Smooth muscle cell (in vitro differentiated cells): ENCODE data around the gene DRD1. TPM values are rescaled to one million over a fixed set of nuclear protein-coding genes. Genes with fewer than 3 reads are reported as not detected.

Source experiments
- DNase-seq: peaks from one replicate; lab custom pipeline; 2025; ENCODE audit not compliant: unreplicated experiment; lab: John Stamatoyannopoulos, UW
- H2AFZ ChIP-seq: fragments of 200-600 bp; sonication (generic); 2 replicates; pipeline ENCODE4 v1.6.0; 2016; ENCODE audit warnings: antibody characterized with exemption, low read depth, mild to moderate bottlenecking
- H3F3A ChIP-seq: fragments of 200-600 bp; sonication (generic); 2 replicates; pipeline ENCODE4 v1.6.0; 2017; ENCODE audit warnings: antibody characterized with exemption, low read depth
- H3K27ac ChIP-seq: fragments of 200-600 bp; sonication (generic); 2 replicates; pipeline ENCODE4 v1.5.1; 2016; ENCODE audit warnings: low read depth, mild to moderate bottlenecking
- H3K27me3 ChIP-seq: fragments of 200-600 bp; sonication (generic); 2 replicates; pipeline ENCODE4 v1.6.1; 2016; ENCODE audit warnings: low read depth, mild to moderate bottlenecking
- H3K36me3 ChIP-seq: fragments of 200-600 bp; sonication (generic); 2 replicates; pipeline ENCODE4 v1.5.1; 2016; ENCODE audit warnings: low read depth
- H3K4me1 ChIP-seq: fragments of 200-600 bp; sonication (generic); 2 replicates; pipeline ENCODE4 v1.5.1; 2016; ENCODE audit warnings: low read depth
- H3K4me2 ChIP-seq: fragments of 200-600 bp; sonication (generic); 2 replicates; pipeline ENCODE4 v1.6.0; 2016; ENCODE audit warnings: mild to moderate bottlenecking
- H3K4me3 ChIP-seq: fragments of 200-600 bp; sonication (generic); 2 replicates; pipeline ENCODE4 v1.5.1; 2016; ENCODE audit warnings: mild to moderate bottlenecking
- H3K79me2 ChIP-seq: fragments of 200-600 bp; sonication (generic); 2 replicates; pipeline ENCODE4 v1.6.0; 2016; ENCODE audit warnings: low read depth, mild to moderate bottlenecking
- H3K9ac ChIP-seq: fragments of 200-600 bp; sonication (generic); 2 replicates; pipeline ENCODE4 v1.6.0; 2016; ENCODE audit warnings: low read depth
- H3K9me3 ChIP-seq: fragments of 200-600 bp; sonication (generic); replicated peaks from 2 replicates; pipeline ENCODE4 v1.5.1; 2016; ENCODE audit warnings: low read depth
- H4K20me1 ChIP-seq: fragments of 200-600 bp; sonication (generic); 2 replicates; pipeline ENCODE4 v1.6.0; 2016; ENCODE audit warnings: low read depth
- WGBS: methylation state at CpG from one replicate; pipeline ENCODE4 v1.1.7; 2016; ENCODE audit warnings: low lambda C conversion rate; 5-methylcytosine and 5-hydroxymethylcytosine counted together
- polyA plus RNA-seq: library from polyadenylated mRNA; unstranded; fragments of >200 nt; fragmentation: Nextera tagmentation; extraction: Ambion mirVana; gene quantifications from 2 replicates; pipeline ENCODE4 v1.2.1, GENCODE V29; 2016
- total RNA-seq: library from RNA; depleted of rRNA; stranded (reverse); fragments of >200 nt; gene quantifications from 2 replicates; pipeline ENCODE4 v1.2.3, GENCODE V29; 2014
- TF ChIP-seq, protein P1 (sequence below): fragments of 200-600 bp; sonication (generic); IDR thresholded peaks from 2 replicates; pipeline ENCODE4 v1.5.1; 2017; ENCODE audit warnings: borderline replicate concordance, mild to moderate bottlenecking, antibody characterized with exemption; ENCODE audit not compliant: insufficient read depth, poor library complexity, severe bottlenecking

The DRD1 gene
- total and polyA plus RNA-seq, 2 experiments from 2014 or later, result 0.32 to 1.3 TPM

GRCh38 chr5:175477440-175477839, 33.5 kb upstream of the DRD1 start:
- 96% methylated on average over 5 of the region's 5 CpGs for WGBS

DNA sequence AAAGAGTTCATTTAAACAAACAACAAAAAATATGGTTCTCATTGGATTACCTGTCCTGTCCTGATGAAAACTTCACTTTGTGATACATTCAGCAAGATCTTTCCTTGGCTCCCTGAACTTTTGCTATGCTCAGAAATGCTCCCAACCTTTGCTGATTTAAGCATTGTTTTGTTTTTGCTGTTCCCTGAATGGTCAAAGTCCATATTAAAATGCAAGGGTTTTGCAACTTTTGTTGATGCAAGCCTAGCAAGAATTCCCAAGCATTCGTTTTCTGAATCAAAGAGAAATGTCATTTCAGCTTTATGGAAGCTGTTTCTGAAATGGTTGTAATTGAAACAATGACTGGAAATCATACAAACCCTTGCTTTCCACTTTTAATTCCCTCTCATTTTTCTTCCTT, 31.3 kb upstream of the DRD1 start:
- no peak for DNase-seq
- H3K9ac ChIP-seq, result no peak overlapping the region
- WGBS, result 86% methylated on average over 1 of the region's 1 CpG
- H3K27me3 ChIP-seq, result no peaks in the 10 kb centered on the region
- H3F3A ChIP-seq, result no peaks in the 10 kb centered on the region
- H2AFZ ChIP-seq, result no peak overlapping the region
- H3K4me3 ChIP-seq, result no peak overlapping the region
- H3K79me2 ChIP-seq, result peaks cover 18% of the 10 kb centered on the region
- TF ChIP-seq, protein P1, sequence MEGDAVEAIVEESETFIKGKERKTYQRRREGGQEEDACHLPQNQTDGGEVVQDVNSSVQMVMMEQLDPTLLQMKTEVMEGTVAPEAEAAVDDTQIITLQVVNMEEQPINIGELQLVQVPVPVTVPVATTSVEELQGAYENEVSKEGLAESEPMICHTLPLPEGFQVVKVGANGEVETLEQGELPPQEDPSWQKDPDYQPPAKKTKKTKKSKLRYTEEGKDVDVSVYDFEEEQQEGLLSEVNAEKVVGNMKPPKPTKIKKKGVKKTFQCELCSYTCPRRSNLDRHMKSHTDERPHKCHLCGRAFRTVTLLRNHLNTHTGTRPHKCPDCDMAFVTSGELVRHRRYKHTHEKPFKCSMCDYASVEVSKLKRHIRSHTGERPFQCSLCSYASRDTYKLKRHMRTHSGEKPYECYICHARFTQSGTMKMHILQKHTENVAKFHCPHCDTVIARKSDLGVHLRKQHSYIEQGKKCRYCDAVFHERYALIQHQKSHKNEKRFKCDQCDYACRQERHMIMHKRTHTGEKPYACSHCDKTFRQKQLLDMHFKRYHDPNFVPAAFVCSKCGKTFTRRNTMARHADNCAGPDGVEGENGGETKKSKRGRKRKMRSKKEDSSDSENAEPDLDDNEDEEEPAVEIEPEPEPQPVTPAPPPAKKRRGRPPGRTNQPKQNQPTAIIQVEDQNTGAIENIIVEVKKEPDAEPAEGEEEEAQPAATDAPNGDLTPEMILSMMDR, result no peak
- H4K20me1 ChIP-seq, result peaks cover 6% of the 10 kb centered on the region
- H3K27ac ChIP-seq, result no peak overlapping the region
- no peaks in the 10 kb centered on the region for H3K36me3 ChIP-seq
- no peak overlapping the region for H3K4me2 ChIP-seq
- H3K9me3 ChIP-seq, result no peaks in the 10 kb centered on the region
- peaks cover 8% of the 10 kb centered on the region for H3K4me1 ChIP-seq

More at GRCh38 chr5:175477440-175477839, 33.5 kb upstream of the DRD1 start:
- DNase-seq, result no peak
- no peaks in the 10 kb centered on the region for H3K9me3 ChIP-seq
- no peak overlapping the region for H2AFZ ChIP-seq
- no peaks in the 10 kb centered on the region for H3K36me3 ChIP-seq
- no peak overlapping the region for H3K9ac ChIP-seq
- no peaks in the 10 kb centered on the region for H3K27me3 ChIP-seq
- peaks cover 27% of the 10 kb centered on the region for H4K20me1 ChIP-seq
- peaks cover 8% of the 10 kb centered on the region for H3K4me1 ChIP-seq
- H3K4me2 ChIP-seq, result no peak overlapping the region
- no peak overlapping the region for H3K27ac ChIP-seq
- H3K4me3 ChIP-seq, result no peak overlapping the region
- TF ChIP-seq, protein P1, result no peak
- peaks cover 40% of the 10 kb centered on the region for H3K79me2 ChIP-seq
- H3F3A ChIP-seq, result no peaks in the 10 kb centered on the region

DNA sequence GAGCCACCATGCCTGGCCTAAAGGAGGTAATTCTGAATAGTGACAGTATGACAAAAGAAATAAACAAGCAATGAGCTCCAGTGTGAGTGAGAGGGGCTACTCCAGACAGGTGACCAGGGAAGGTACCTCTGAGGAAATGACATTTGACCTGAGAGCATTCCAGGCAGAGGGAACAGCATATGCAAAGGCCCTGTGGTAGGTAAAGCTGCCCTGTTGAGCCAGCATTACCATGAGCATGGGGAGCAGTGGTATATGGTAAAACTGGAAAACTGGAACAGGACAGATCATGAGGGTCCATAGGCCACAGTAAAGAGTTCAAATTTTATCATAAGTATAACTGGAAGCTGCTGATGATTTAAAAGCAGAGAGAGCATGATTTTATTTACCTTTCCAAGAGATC, 28.4 kb upstream of the DRD1 start:
- Histone ChIP-seq H3K4me2 (no peak overlapping the region), H2AFZ (no peak overlapping the region), H3K79me2 (no peaks in the 10 kb centered on the region), H3K27me3 (no peaks in the 10 kb centered on the region), H3F3A (no peaks in the 10 kb centered on the region), H4K20me1 (no peaks in the 10 kb centered on the region), H3K27ac (no peak overlapping the region), H3K9ac (no peak overlapping the region), H3K36me3 (no peaks in the 10 kb centered on the region), H3K9me3 (no peaks in the 10 kb centered on the region), H3K4me1 (no peaks in the 10 kb centered on the region), H3K4me3 (no peak overlapping the region)
- DNase-seq, result no peak
- TF ChIP-seq, protein P1, result no peak

- Histone ChIP-seq H3K27ac (no peak overlapping the region), H3K79me2 (no peaks in the 10 kb centered on the region), H3K4me1 (no peaks in the 10 kb centered on the region), H3K4me2 (no peak overlapping the region), H3F3A (no peaks in the 10 kb centered on the region), H3K9me3 (no peaks in the 10 kb centered on the region), H3K9ac (no peak overlapping the region), H2AFZ (no peak overlapping the region), H3K27me3 (no peaks in the 10 kb centered on the region), H4K20me1 (no peaks in the 10 kb centered on the region), H3K36me3 (no peaks in the 10 kb centered on the region), H3K4me3 (no peak overlapping the region)
- TF ChIP-seq, protein P1, result no peak
- WGBS, result 66% methylated on average over 6 of the region's 6 CpGs
- no peak for DNase-seq
These were observed 27.6 kb upstream of the DRD1 start for GRCh38 chr5:175471628-175472027.
